GM19438 (cell line): ENCODE results near the gene TRIO.
"Not testable (repeated sequence)": the region's sequence is repeated elsewhere in the genome, so short reads cannot be mapped to it uniquely, and the experiment has no call there.

ENCODE experiments used
- ATAC-seq: cut with Tn5 transposase; IDR thresholded peaks from one replicate; pipeline ENCODE4 v1.9.1; 2021; ENCODE audit warnings: low read depth; ENCODE audit not compliant: unreplicated experiment

TRIO gene

GRCh38 chr5:14512574-14512973, 369.4 kb downstream of the TRIO start:
- no peak for ATAC-seq

DNA sequence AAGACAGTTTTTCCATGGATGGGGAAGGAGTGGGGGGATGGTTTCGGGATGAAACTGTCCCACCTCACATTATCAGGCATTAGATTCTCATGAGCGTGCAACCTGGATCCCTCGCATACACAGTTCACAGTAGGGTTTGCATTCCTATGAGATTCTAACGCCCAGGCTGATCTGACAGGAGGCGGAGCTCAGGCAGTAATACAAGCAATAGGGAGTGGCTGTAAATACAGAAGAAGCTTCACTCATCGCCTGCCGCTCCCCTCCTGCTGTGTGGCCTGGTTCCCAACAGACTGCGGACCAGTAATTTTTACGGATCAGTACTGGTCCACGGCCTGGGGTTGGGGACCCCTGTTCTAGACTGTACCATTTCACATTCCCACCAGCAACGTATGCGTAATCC, 370.1 kb downstream of the TRIO start:
- ATAC-seq: no peak

- ATAC-seq: no peak
Observed at GRCh38 chr5:14516901-14517300, 373.8 kb downstream of the TRIO start.

DNA sequence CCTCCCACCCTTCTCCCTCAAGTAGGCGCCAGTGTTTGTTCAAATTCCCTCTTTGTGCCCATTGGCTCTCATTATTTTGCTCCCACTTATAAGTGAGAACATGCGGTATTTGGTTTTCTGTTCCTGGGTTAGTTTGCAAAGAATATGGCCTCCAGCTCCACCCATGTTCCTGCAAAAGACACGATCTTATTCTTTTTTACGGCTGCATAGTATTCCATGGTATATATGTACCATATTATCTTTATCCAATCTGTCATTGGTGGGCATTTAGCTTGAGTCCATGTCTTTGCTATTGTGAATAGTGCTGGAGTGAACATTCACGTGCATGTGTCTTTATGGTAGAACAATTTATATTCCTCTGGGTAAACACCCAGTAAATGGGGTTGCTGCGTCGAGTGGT, 375.5 kb downstream of the TRIO start:
- ATAC-seq: no peak

DNA sequence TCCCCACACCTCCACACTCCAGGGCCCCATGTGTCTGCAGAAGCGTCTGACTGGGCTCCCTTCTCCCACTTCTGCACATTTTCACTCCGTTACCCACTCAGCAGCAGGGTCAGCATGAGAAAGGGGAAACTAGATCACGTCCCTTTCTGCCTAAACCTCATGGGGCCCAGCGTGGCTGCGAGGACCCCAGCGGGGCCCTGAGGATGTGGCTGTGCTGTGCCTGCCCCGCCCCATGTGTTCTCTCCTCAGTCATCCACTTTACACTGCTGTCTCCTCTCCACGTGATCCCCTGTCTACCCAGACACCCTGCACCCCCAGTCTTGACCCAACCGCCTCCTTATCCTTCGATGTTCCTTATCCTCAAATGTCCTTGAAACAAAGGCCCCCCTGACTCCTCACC, 378.6 kb downstream of the TRIO start:
- ATAC-seq: no peak

GRCh38 chr5:14522721-14523120, 379.6 kb downstream of the TRIO start:
- no peak for ATAC-seq

DNA sequence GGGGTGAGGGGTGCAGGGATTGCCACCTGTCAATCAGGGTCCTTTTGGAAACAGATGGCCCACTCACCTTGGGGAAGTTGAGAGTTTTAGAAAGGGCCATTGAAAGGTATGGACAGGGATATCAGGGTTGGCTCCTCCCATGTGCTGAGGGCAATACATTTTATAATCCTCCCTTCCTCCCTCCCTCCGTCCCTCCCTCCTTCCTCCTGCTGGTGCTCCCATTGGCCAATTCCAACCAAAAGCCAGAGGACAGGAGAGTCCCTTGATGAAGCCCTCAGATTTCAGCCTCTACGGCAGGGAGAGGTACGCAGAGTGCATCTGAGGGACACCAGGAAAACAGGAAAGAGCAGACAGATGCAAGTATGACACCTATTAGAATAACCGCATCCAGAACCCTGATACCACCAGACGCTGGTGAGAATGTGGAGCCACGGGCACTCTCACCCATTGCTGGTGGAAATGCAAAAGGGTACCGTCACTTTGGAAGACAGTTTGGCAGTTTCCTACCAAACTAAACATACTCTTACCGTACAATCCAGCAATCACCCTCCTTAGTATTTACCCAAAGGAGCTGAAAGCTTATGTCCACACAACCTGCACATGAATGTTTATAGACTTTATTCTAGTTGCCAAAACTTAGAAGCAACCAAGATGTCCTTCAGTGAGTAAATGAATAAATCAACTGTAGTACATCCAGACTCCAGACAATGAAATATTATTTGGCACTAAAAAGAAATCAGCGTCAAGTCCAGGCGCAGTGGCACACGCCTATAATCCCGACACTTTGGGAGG, 380.3 kb downstream of the TRIO start:
- no peak for ATAC-seq

DNA sequence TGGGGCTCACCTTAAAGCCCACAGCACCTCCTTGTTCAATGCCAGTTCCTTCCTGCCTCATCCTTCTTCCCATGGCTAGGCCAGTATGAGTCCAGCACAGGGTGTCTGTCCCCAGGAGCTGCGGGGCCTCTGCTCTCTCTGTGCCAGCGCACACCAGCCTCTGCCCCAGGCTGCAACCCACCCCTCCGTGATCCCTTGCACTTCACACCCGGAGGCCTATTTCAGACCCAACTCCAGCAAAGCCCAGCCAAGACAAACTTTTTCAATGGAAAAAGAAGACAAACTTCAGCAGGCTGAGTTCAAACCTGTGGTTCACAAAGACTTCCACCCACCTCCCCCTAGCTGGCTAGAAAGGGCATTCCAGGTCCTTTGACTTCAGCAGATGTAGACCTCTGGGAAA, 382.3 kb downstream of the TRIO start:
- ATAC-seq: no peak

- no peak for ATAC-seq
Observed at GRCh38 chr5:14526493-14526892, 383.4 kb downstream of the TRIO start.

DNA sequence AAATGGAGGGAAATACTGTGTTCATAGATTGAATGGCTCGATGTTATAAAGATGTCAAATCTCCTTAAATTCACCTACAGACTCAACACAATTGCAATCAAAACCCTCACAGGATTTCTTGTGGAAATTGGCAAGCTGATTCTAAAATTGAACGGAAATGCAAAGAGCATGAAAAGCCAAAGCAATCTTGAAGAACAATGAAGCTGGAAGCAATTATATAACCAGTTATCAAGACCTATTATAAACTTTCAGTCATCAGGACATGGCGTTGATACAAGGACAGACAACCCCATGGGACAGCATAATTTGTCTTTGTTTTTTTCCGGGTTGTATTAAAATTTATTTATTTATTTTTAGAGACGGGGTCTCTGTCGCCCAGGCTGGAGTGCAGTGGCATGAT, 385.0 kb downstream of the TRIO start:
- no peak for ATAC-seq

DNA sequence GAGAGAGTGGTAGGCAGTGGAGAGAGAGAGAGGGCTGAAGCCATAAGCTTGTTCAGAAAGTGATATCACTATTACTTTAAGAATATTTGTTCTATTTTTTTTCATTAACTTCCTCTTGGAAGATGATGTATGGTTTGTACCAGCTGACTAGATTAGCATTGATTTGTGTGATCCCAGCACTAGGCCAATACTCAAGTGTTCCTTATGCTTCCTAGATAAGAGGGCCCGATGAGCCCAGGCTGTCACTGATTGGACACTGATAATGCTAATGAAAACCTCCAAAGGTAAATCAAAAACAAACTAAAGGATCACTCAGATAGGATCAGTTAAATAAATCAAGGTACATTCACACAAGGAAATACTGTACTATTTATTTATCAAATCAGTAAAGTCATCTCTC, 385.8 kb downstream of the TRIO start:
- no peak for ATAC-seq

DNA sequence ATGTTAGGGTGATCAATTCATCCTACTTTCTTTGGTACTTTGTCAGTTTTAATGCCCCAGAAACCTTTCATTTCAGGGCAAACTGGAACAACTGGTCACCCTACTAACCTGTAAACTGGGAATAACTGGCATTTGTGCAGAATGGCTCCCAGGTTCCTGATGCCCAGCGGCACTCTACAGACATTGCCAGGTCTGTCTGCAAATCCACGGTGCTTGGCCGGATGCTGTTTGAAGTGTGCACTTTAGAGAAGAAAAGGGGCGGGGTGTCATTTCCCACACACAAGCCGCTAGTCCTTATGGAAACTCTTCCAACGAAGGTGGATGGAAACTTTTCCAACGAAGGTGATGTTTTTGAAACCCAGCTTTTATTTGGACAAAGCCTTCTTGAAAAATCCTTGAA, 388.5 kb downstream of the TRIO start:
- ATAC-seq: no peak

DNA sequence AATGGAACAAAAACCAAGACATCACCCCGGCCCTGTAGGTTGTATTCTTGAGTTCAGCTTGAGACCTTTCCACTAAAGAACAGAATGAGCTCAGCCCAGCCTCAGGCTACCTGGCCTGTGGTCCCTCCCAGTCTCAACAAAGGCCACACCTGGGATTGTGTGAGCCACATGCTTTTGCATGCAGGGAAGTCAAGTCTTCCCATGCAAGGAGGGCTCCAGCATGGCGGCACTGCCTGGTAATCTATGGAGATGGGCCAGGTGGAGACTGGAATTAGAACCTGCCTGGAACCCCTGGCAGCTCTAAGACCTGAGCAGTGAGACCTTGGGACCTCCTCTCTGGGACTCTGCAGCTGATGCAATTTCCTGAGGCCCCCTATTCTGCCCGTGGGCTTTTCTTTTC, 389.0 kb downstream of the TRIO start:
- no peak for ATAC-seq

- no peak for ATAC-seq
Observed at GRCh38 chr5:14534773-14535172, 391.6 kb downstream of the TRIO start.

- no peak for ATAC-seq
Observed at GRCh38 chr5:14545308-14545707, 402.2 kb downstream of the TRIO start.

DNA sequence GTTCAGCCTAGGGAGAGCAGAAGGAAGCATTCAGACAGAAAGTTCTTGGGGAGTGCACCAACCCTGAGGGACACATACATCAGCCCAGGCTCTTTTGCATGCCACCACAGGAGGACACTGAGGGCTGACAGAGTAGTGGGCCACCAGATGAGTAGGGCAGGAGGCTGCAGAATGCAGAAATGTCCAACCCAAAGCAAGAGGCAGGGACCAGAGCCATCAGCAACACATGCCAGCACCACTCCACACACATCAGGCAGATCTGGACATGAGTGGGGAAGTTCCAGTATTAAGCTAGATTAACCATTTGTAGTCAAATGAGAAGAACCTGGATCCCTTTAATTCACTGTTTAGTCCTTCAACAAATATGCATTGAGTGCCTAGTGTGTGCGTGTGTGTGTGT, 402.7 kb downstream of the TRIO start:
- ATAC-seq: no peak

- no peak for ATAC-seq
Observed at GRCh38 chr5:14547666-14548065, 404.5 kb downstream of the TRIO start.

DNA sequence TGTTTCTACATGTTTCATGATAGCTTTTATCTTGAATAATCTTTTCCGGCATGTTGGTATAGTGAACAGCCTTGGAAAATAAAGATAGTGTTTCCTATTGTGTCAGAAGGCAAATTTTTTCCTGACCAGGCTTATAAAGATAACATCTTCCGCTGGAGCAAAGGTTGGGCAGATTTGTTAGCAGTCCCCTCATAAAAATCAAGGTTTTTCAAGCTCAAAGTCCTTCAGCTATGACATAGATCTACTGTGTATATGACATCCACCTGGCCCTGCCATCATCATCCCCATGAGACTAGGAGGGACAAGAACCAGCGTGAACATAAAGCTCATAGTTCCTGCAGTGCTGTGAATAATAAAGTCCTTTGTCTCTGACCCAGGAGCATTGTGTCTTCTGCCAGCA, 408.1 kb downstream of the TRIO start:
- no peak for ATAC-seq

GRCh38 chr5:14552017-14552416, 408.9 kb downstream of the TRIO start:
- no peak for ATAC-seq

DNA sequence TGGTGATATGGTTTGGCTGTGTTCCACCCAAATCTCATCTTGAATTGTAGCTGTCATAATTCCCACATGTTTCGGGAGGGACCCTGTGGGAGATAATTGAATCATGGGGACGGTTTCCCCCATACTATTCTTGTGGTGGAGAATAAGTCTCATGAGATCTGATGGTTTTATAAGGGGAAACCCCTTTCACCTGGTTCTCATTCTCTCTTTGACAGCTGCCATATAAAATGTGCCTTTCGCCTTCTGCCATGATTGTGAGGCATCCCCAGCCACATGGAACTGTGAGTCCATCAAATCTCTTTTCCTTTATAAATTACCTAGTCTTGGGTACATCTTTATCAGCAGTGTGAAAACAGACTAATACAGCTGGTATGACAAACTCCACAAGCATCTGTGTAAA, 411.1 kb downstream of the TRIO start:
- ATAC-seq: not testable (repeated sequence)

DNA sequence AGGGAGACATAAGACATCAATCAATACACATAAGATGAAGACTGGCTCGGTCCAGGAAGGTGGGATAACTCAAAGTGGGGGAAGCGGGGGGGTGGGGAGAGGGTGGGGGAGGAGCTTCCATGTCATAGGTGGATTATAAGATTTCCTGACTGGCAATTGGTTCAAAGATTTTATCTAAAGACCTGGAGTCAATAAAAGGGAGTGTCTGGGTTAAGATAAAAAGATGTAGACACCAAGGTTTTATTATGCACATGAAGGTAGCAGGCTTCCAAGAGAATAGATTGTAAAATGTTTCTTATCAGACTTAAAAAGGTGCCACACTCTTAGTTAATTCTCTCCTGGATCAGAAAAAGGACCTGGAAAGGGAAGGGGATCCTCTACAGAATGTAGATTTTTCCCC, 412.9 kb downstream of the TRIO start:
- ATAC-seq: no peak

- ATAC-seq: no peak
Observed at GRCh38 chr5:14557203-14557770, 414.1 kb downstream of the TRIO start.
